Activated CD4-positive, alpha-beta T cell treated with anti-CD3 and anti-CD28 coated beads, Interleukin-2, Interleukin-6, amounts not matched to agents 100 ng/mL and 50 ng/mL, durations not matched to agents 16 hours and 8 hours (primary cell): ENCODE data around the gene BCAS1.

Experiments used
- DNase-seq: peaks from one replicate; pipeline ENCODE4 v3.0.0-alpha.2; 2020

The BCAS1 gene

GRCh38 chr20:54102543-54102942, 32.1 kb upstream of the BCAS1 start:
- DNase-seq = no peak

GRCh38 chr20:54100563-54100962, 30.2 kb upstream of the BCAS1 start:
- no peak for DNase-seq

GRCh38 chr20:54099894-54100293, 29.5 kb upstream of the BCAS1 start:
- DNase-seq = no peak

GRCh38 chr20:54098047-54098446, 27.7 kb upstream of the BCAS1 start:
- DNase-seq = no peak

- DNase-seq = no peak
These were observed 26.8 kb upstream of the BCAS1 start for GRCh38 chr20:54097236-54097529.

GRCh38 chr20:54095824-54096223, 25.4 kb upstream of the BCAS1 start:
- DNase-seq = no peak

GRCh38 chr20:54094268-54094580, 23.8 kb upstream of the BCAS1 start:
- no peak for DNase-seq

GRCh38 chr20:54093423-54094267, 23.3 kb upstream of the BCAS1 start:
- no peak for DNase-seq

- DNase-seq = no peak
These were observed 21.6 kb upstream of the BCAS1 start for GRCh38 chr20:54092021-54092420.

- DNase-seq = no peak
These were observed 20.7 kb upstream of the BCAS1 start for GRCh38 chr20:54091120-54091480.

- DNase-seq = no peak
These were observed 20.1 kb upstream of the BCAS1 start for GRCh38 chr20:54090230-54091119.

GRCh38 chr20:54088430-54088829, 18.0 kb upstream of the BCAS1 start:
- DNase-seq = no peak

GRCh38 chr20:54086507-54087039, 16.2 kb upstream of the BCAS1 start:
- no peak for DNase-seq

GRCh38 chr20:54085910-54086309, 15.5 kb upstream of the BCAS1 start:
- no peak for DNase-seq

GRCh38 chr20:54085425-54085824, 15.0 kb upstream of the BCAS1 start:
- DNase-seq = no peak

GRCh38 chr20:54084727-54085388, 14.5 kb upstream of the BCAS1 start:
- no peak for DNase-seq

GRCh38 chr20:54084193-54084592, 13.8 kb upstream of the BCAS1 start:
- DNase-seq = no peak

GRCh38 chr20:54083459-54083858, 13.1 kb upstream of the BCAS1 start:
- no peak for DNase-seq

GRCh38 chr20:54082100-54082499, 11.7 kb upstream of the BCAS1 start:
- no peak for DNase-seq

GRCh38 chr20:54079652-54080051, 9.3 kb upstream of the BCAS1 start:
- no peak for DNase-seq

GRCh38 chr20:54078296-54078984, 8.0 kb upstream of the BCAS1 start:
- peak; percentile 52 for DNase-seq

GRCh38 chr20:54076259-54076658, 5.9 kb upstream of the BCAS1 start:
- DNase-seq = no peak

GRCh38 chr20:54075322-54075721, 4.9 kb upstream of the BCAS1 start:
- DNase-seq = no peak
